Natural killer cell (primary cell): ENCODE measurements around the gene CFAP57. TPM values are rescaled to one million over a fixed set of nuclear protein-coding genes. Genes with fewer than 3 reads are reported as not detected.

Experiments
- ATAC-seq, 3 donors: fragments of 150-1000 bp in 2 of 3; fragments of 200-7000 bp in 1 of 3; cut with Tn5 transposase; 1 replicate in 1 of 3; 2 replicates in 2 of 3; pipeline ENCODE4 v1.10.0; 2021; ENCODE audit warnings: mild to moderate bottlenecking in 2 of 3, moderate library complexity in 2 of 3
- DNase-seq, 2 donors: peaks; one replicate each; pipeline versions ENCODE4 v3.0.0 to v3.0.0-alpha.2; 2013 to 2021; ENCODE audit warnings: mixed read lengths in 1 of 2
- H3K27ac ChIP-seq: one replicate; pipeline ENCODE4 v1.5.1; 2013; ENCODE audit warnings: mild to moderate bottlenecking, low read length
- H3K27me3 ChIP-seq: one replicate; pipeline ENCODE4 v1.6.1; 2013; ENCODE audit warnings: low read length; ENCODE audit not compliant: control insufficient read depth, insufficient read depth
- H3K36me3 ChIP-seq: one replicate; pipeline ENCODE4 v1.6.1; 2013; ENCODE audit warnings: low read length; ENCODE audit not compliant: control insufficient read depth, insufficient read depth
- H3K4me1 ChIP-seq: one replicate; pipeline ENCODE4 v1.6.1; 2013; ENCODE audit warnings: low read length; ENCODE audit not compliant: control insufficient read depth, insufficient read depth
- H3K4me3 ChIP-seq: one replicate; pipeline ENCODE4 v1.5.1; 2013; ENCODE audit warnings: low read length
- H3K9me3 ChIP-seq: one replicate; pipeline ENCODE4 v1.6.1; 2013; ENCODE audit warnings: low read length; ENCODE audit not compliant: control insufficient read depth, insufficient read depth
- H3K27ac Mint-ChIP-seq, 2 donors: one replicate each; pipeline ENCODE4 v1.8.0; 2022; ENCODE audit warnings: mild to moderate bottlenecking in 2 of 2, mixed read lengths in 2 of 2, moderate library complexity in 1 of 2
- H3K27me3 Mint-ChIP-seq, 2 donors: one replicate each; pipeline ENCODE4 v1.8.0; 2022; ENCODE audit warnings: low read depth in 2 of 2, mixed read lengths in 2 of 2
- H3K36me3 Mint-ChIP-seq: one replicate; pipeline ENCODE4 v1.8.0; 2022; ENCODE audit warnings: mixed read lengths
- H3K4me1 Mint-ChIP-seq, 2 donors: one replicate each; pipeline ENCODE4 v1.8.0; 2022; ENCODE audit warnings: mixed read lengths in 2 of 2
- H3K4me3 Mint-ChIP-seq: one replicate; pipeline ENCODE4 v1.8.0; 2022; ENCODE audit warnings: mild to moderate bottlenecking, moderate library complexity, mixed read lengths
- H3K9me3 Mint-ChIP-seq, 2 donors: one replicate each; pipeline ENCODE4 v1.8.0; 2022; ENCODE audit warnings: mixed read lengths in 2 of 2
- WGBS: methylation state at CpG from one replicate; pipeline ENCODE4 v1.1.7; 2013; ENCODE audit warnings: missing lambda C conversion rate; ENCODE audit not compliant: insufficient coverage; 5-methylcytosine and 5-hydroxymethylcytosine counted together
- intact Hi-C: fragments of 100-400 bp; cut with micrococcal nuclease; formaldehyde crosslinking; loops from one replicate; pipeline ENCODE4 v1.14.2; 2022
- total RNA-seq, 4 donors: library from RNA; stranded (reverse); fragments of 120-200 nt in 1 of 4; gene quantifications; one replicate each; pipeline versions ENCODE4 v1.2.3 to v1.2.4, GENCODE V29; 2013 to 2022
- TF ChIP-seq, protein P1 (sequence below): fragments of 200-600 bp; IDR thresholded peaks from one replicate; pipeline ENCODE4 v1.8.0; 2022; ENCODE audit warnings: antibody characterized with exemption

Gene CFAP57
- total RNA-seq, 3 donors from 2014 or later (not counting 1 experiment from before 2014, with no cell fraction given), result 0.19 TPM; not detected in 2

DNA sequence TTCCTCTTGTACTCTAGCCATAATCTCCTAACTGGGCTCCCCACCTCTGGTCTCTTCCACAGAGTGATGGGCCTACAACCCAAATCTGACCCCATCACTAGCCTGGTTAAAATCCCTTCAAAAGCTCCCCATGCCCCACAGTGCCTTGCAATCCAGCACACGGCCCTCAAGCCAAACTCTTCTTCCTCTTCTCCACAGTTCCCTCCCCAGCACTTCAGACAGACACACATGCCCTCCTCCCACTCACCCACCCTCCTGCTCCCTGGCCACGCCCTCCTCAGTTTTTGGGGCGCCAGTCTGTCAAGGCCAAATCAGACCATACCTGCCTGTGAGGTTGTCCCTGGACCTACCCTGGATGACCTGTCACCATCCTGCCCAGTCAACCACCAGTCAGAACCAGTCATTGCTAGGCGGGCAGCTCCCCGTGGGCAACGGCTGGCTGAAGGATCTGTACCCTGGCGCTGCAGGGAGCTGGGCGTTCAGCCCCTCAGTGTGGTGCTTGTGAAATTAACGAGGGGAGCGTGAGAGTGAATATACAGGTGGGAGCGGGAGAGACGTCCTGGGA is 112.5 kb downstream of the CFAP57 start:
- 89% methylated on average over 12 of the region's 12 CpGs for WGBS
- Histone ChIP-seq H3K27me3 (no peaks in the 10 kb centered on the region), H3K4me1 (no peaks in the 10 kb centered on the region), H3K9me3 (no peaks in the 10 kb centered on the region), H3K36me3 (no peaks in the 10 kb centered on the region), H3K27ac (no peak overlapping the region), H3K4me3 (no peak overlapping the region)
- Mint-ChIP-seq H3K27ac (no peak overlapping the region), H3K9me3 (no peaks in the 10 kb centered on the region), H3K27me3 (peaks cover 0 to 11% of the 10 kb centered on the region in 2 donors), H3K36me3 (no peaks in the 10 kb centered on the region), H3K4me1 (peaks cover 0 to 5% of the 10 kb centered on the region in 2 donors), H3K4me3 (no peak overlapping the region)
- TF ChIP-seq, protein P1, sequence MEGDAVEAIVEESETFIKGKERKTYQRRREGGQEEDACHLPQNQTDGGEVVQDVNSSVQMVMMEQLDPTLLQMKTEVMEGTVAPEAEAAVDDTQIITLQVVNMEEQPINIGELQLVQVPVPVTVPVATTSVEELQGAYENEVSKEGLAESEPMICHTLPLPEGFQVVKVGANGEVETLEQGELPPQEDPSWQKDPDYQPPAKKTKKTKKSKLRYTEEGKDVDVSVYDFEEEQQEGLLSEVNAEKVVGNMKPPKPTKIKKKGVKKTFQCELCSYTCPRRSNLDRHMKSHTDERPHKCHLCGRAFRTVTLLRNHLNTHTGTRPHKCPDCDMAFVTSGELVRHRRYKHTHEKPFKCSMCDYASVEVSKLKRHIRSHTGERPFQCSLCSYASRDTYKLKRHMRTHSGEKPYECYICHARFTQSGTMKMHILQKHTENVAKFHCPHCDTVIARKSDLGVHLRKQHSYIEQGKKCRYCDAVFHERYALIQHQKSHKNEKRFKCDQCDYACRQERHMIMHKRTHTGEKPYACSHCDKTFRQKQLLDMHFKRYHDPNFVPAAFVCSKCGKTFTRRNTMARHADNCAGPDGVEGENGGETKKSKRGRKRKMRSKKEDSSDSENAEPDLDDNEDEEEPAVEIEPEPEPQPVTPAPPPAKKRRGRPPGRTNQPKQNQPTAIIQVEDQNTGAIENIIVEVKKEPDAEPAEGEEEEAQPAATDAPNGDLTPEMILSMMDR, result no peak
- no peak for ATAC-seq
- intact Hi-C loops, result no loop called here
- DNase-seq, result no peak

DNA sequence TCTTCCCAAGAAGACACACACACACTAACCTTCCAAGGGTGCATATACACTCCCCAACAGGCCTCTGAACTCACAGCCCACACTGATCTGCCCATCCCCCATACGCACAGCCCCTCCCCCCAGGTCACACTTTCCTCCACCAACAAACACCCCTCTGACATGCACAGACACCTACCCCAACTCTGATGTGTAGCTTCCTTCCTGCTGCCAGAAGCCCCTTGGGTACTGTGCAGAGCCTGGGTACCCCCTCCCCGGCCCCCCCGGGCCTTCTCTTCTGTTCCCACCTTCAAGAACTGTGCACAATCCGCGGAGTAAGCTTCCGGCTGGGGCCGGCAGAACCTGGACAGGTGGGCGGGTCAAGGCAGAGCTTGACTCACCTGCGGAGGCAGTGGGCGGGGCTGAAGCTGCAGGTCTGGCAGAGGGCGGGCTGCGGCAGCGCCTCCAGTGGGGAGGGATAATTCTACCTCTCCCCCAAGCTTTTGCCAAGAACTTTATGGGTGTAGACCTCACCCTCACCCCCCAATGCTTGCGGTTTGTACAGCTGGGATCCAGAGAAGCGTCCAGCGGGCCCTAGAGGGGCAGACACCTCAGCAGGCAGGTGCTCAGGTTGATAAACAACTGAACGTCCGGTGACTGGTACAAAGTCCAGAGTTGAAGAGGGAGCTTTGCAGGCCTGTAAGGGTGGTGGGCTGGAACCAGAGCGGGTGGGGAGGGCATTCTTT is 113.3 kb downstream of the CFAP57 start, which contains the start of gene C1orf210:
Gene C1orf210, minus strand, starts transcription at position 313 of the 722 bp plus-strand sequence. CDS start 2,311 bp downstream, outside the sequence.
- Histone ChIP-seq H3K4me3 (no peak within 1 kb of the TSS), H3K27me3 (no peaks in the 10 kb centered on the region), H3K4me1 (no peaks in the 10 kb centered on the region), H3K9me3 (no peaks in the 10 kb centered on the region), H3K36me3 (no peaks in the 10 kb centered on the region), H3K27ac (no peak within 1 kb of the TSS)
- intact Hi-C loops, result no loop called here
- H3K36me3 Mint-ChIP-seq, result no peaks in the 10 kb centered on the region
- DNase-seq (no peak), ATAC-seq (peak in 2 of 3 donors; percentile 26 to 45)
- H3K4me1 Mint-ChIP-seq, result peaks cover 0 to 5% of the 10 kb centered on the region in 2 donors
- TF ChIP-seq, protein P1, result no peak
- H3K27me3 Mint-ChIP-seq, result peaks cover 0 to 4% of the 10 kb centered on the region in 2 donors
- H3K9me3 Mint-ChIP-seq, result no peaks in the 10 kb centered on the region
- H3K4me3 Mint-ChIP-seq, result no peak within 1 kb of the TSS
- H3K27ac Mint-ChIP-seq, result no peak within 1 kb of the TSS
- WGBS, result 74% methylated on average over 16 of the region's 19 CpGs

DNA sequence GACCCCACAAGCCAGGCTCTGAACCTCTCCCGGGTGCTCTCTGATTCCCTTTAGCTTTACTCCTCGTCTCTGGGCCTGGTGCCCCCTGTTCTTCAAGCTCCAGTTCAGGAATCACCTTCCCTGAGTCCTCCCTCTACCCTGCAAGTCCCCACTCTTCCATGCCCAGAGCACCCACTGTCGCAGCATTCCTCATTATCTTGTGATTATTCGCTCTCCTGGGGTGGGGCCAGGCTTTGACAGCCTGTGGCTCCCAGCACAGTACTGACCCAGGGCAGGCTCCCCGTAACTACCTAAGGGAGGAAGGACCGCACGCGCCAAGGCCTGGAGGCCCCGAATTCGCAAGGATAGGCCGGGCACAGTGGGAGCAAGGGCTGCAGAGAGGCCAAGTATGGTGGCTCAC is 114.0 kb downstream of the CFAP57 start:
- Histone ChIP-seq H3K4me3 (no peak overlapping the region), H3K27ac (no peak overlapping the region), H3K4me1 (no peaks in the 10 kb centered on the region), H3K36me3 (no peaks in the 10 kb centered on the region), H3K9me3 (no peaks in the 10 kb centered on the region), H3K27me3 (no peaks in the 10 kb centered on the region)
- peaks cover 0 to 5% of the 10 kb centered on the region in 2 donors for H3K4me1 Mint-ChIP-seq
- H3K27ac Mint-ChIP-seq, result no peak overlapping the region
- ATAC-seq (no peak), DNase-seq (no peak)
- WGBS, result 95% methylated on average over 11 of the region's 11 CpGs
- H3K36me3 Mint-ChIP-seq, result no peaks in the 10 kb centered on the region
- intact Hi-C loops, result no loop called here
- H3K27me3 Mint-ChIP-seq, result peaks cover 0 to 3% of the 10 kb centered on the region in 2 donors
- TF ChIP-seq, protein P1, result no peak
- no peak overlapping the region for H3K4me3 Mint-ChIP-seq
- H3K9me3 Mint-ChIP-seq, result no peaks in the 10 kb centered on the region
